PC-9 (cell line): ENCODE results near the gene TMEM203.

Experiments
- CTCF ChIP-seq: fragments of 200-600 bp; sonication (generic); conservative IDR thresholded peaks from 2 replicates; pipeline ENCODE4 v1.6.1; 2017; ENCODE audit warnings: mixed run types, antibody characterized with exemption, mild to moderate bottlenecking, moderate library complexity
- EZH2 ChIP-seq: fragments of 200-600 bp; sonication (generic); IDR thresholded peaks from 2 replicates; pipeline ENCODE4 v1.8.0; 2017; ENCODE audit warnings: antibody characterized with exemption, low read depth

GRCh38 chr9:137224830-137225694 lies 19.6 kb upstream of the TMEM203 start, which contains the start of gene CYSRT1:
- TF ChIP-seq EZH2 (no peak), CTCF (no peak)
